Right atrium auricular region (tissue), 2 donors: ENCODE results near the gene DNAJC28. TPM values are rescaled to one million over a fixed set of nuclear protein-coding genes. Genes with fewer than 3 reads are reported as not detected.
"Not testable (repeated sequence)": the region's sequence is repeated elsewhere in the genome, so short reads cannot be mapped to it uniquely, and the experiment has no call there.

Experiments
- DNase-seq: peaks from one replicate; pipeline ENCODE4 v3.0.0-alpha.2; 2019; ENCODE audit warnings: low spot score
- H3K27ac ChIP-seq, 2 donors: fragments of 200-600 bp; sonication (generic); 1 replicate in 1 of 2; 2 replicates in 1 of 2; pipeline ENCODE4 v1.5.1; 2016 to 2019
- H3K27me3 ChIP-seq, 2 donors: fragments of 200-600 bp; sonication (generic); one replicate each; pipeline versions ENCODE4 v1.5.1 to v1.6.0; 2017 to 2019
- H3K36me3 ChIP-seq: fragments of 200-600 bp; sonication (generic); one replicate; pipeline ENCODE4 v1.5.1; 2016
- H3K4me1 ChIP-seq, 2 donors: fragments of 200-600 bp; sonication (generic); one replicate each; pipeline versions ENCODE4 v1.5.1 to v1.6.0; 2017 to 2019
- H3K4me3 ChIP-seq, 2 donors: fragments of 200-600 bp; sonication (generic); 1 replicate in 1 of 2; 2 replicates in 1 of 2; pipeline ENCODE4 v1.5.1; 2017 to 2019; ENCODE audit warnings: mild to moderate bottlenecking in 1 of 2, moderate library complexity in 1 of 2
- H3K9me3 ChIP-seq, 2 donors: fragments of 200-600 bp; sonication (generic); one replicate each; pipeline ENCODE4 v1.5.1; 2019
- total RNA-seq, 2 donors: library from RNA; depleted of rRNA; stranded (reverse); fragments of >200 nt; gene quantifications; one replicate each; pipeline ENCODE4 v1.1.0, GENCODE V29; 2016
- TF ChIP-seq, protein P1 (sequence below), 2 donors: fragments of 200-600 bp; sonication (generic); IDR thresholded peaks; one replicate each; pipeline ENCODE4 v1.5.1; 2019; ENCODE audit warnings: antibody characterized with exemption in 2 of 2

Gene DNAJC28
- total RNA-seq, 2 donors from 2014 or later, result 3.0 to 4.5 TPM

DNA sequence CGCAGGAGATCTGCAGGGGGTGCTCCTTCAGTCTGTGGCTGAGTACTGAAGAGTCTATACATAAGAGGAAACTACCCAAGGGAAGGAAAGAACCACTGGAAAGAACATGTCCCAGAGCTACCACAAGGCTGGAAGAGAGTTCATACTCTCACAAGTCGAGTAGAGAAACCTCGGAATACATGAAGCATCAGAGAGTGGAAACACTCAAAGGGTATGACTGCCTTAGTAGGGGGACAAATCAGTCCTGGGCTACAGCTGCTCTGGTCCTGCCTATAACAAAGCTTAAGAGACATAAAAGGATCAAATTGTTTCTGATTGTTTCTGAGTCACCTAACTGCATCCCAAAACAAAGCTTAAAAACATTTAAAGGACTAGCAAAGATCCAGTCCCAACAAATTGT, 39.2 kb downstream of the DNAJC28 start:
- TF ChIP-seq, protein P1, sequence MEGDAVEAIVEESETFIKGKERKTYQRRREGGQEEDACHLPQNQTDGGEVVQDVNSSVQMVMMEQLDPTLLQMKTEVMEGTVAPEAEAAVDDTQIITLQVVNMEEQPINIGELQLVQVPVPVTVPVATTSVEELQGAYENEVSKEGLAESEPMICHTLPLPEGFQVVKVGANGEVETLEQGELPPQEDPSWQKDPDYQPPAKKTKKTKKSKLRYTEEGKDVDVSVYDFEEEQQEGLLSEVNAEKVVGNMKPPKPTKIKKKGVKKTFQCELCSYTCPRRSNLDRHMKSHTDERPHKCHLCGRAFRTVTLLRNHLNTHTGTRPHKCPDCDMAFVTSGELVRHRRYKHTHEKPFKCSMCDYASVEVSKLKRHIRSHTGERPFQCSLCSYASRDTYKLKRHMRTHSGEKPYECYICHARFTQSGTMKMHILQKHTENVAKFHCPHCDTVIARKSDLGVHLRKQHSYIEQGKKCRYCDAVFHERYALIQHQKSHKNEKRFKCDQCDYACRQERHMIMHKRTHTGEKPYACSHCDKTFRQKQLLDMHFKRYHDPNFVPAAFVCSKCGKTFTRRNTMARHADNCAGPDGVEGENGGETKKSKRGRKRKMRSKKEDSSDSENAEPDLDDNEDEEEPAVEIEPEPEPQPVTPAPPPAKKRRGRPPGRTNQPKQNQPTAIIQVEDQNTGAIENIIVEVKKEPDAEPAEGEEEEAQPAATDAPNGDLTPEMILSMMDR (IDR thresholded peaks at IDR 0.05), result no peak

GRCh38 chr21:33451634-33452071, 39.9 kb downstream of the DNAJC28 start:
- no peak overlapping the region for H3K4me3 ChIP-seq
- DNase-seq, result no peak
- H3K4me1 ChIP-seq, result no peaks in the 10 kb centered on the region
- peaks cover 19% of the 10 kb centered on the region for H3K36me3 ChIP-seq
- H3K27ac ChIP-seq, result no peak overlapping the region
- no peaks in the 10 kb centered on the region for H3K9me3 ChIP-seq
- no peaks in the 10 kb centered on the region for H3K27me3 ChIP-seq
- TF ChIP-seq, protein P1 (IDR thresholded peaks at IDR 0.05), result no peak

More for the DNA sequence above, 39.2 kb downstream of the DNAJC28 start:
- H3K9me3 ChIP-seq, result no peaks in the 10 kb centered on the region
- H3K36me3 ChIP-seq, result peaks cover 15% of the 10 kb centered on the region
- H3K4me1 ChIP-seq, result no peaks in the 10 kb centered on the region
- H3K27ac ChIP-seq, result no peak overlapping the region
- H3K4me3 ChIP-seq, result no peak overlapping the region
- no peaks in the 10 kb centered on the region for H3K27me3 ChIP-seq
- no peak for DNase-seq

DNA sequence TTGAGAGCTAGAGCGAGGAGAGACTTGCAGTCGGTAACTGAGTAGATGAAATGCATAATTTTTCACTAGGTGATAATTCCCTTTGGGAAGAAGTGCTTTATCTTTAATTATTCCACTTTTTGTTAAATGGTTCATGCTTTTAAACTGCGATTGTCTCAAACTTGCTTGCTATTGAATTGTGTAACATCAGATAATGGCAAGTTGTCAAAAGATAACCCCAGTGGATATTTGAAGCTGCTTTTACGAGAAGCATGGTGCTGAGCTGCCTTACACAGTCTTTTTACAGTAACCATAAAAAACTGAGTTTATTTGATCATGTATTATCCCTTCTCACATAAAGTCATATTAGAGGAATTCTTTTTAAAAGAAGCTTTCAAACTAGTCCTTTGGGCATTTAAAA, 41.9 kb downstream of the DNAJC28 start:
- H3K27ac ChIP-seq, result no peak overlapping the region
- DNase-seq, result no peak
- H3K4me3 ChIP-seq, result no peak overlapping the region
- peaks cover 0 to 7% of the 10 kb centered on the region in 2 donors for H3K4me1 ChIP-seq
- no peaks in the 10 kb centered on the region for H3K9me3 ChIP-seq
- no peaks in the 10 kb centered on the region for H3K27me3 ChIP-seq
- peaks cover 17% of the 10 kb centered on the region for H3K36me3 ChIP-seq
- TF ChIP-seq, protein P1 (IDR thresholded peaks at IDR 0.05), result no peak

GRCh38 chr21:33446620-33447019, 44.9 kb downstream of the DNAJC28 start:
- not testable (repeated sequence) for H3K27me3 ChIP-seq, H3K4me3 ChIP-seq
- peaks cover 12% of the 10 kb centered on the region for H3K36me3 ChIP-seq

GRCh38 chr21:33444499-33444898, 47.0 kb downstream of the DNAJC28 start:
- Histone ChIP-seq H3K36me3 (peaks cover 12% of the 10 kb centered on the region), H3K4me3 (no peak overlapping the region), H3K27me3 (no peaks in the 10 kb centered on the region), H3K27ac (peak overlapping the region in 1 of 2 donors; percentile 42), H3K9me3 (no peaks in the 10 kb centered on the region), H3K4me1 (peaks cover 0 to 26% of the 10 kb centered on the region in 2 donors)
- DNase-seq, result peak; percentile 54
- TF ChIP-seq, protein P1 (IDR thresholded peaks at IDR 0.05), result no peak

More at GRCh38 chr21:33446620-33447019, 44.9 kb downstream of the DNAJC28 start:
- DNase-seq, H3K9me3 ChIP-seq, H3K27ac ChIP-seq: not testable (repeated sequence)
- H3K4me1 ChIP-seq, result peaks cover 0 to 22% of the 10 kb centered on the region in 2 donors

DNA sequence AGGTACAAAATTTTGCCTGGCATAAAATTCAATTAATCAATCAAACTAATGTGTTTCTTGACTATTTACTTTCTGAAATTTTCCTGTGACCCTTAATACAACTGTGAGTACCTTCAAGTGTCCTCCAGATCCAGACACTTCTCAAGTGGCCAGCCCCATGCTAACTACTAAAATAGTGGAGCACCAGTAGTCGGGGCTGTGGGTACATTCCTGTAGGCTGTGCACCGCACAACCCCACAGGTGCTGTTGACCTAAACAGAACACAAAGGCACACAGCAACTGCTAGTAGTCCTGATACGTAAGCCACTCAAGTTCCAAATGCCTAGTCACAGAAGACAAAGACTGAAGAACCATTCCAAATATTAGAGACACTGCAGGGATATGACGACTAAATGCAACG, 48.3 kb downstream of the DNAJC28 start:
- peak overlapping the region in 1 of 2 donors; percentile 64 for H3K27ac ChIP-seq
- peaks cover 16% of the 10 kb centered on the region for H3K36me3 ChIP-seq
- H3K4me1 ChIP-seq, result peaks cover 0 to 26% of the 10 kb centered on the region in 2 donors
- H3K4me3 ChIP-seq, result no peak overlapping the region
- TF ChIP-seq, protein P1 (IDR thresholded peaks at IDR 0.05), result no peak
- H3K9me3 ChIP-seq, result no peaks in the 10 kb centered on the region
- no peaks in the 10 kb centered on the region for H3K27me3 ChIP-seq
- no peak for DNase-seq
